Measurements from ENCODE around the gene ABCB11.
"Not testable (repeated sequence)": the region's sequence is repeated elsewhere in the genome, so short reads cannot be mapped to it uniquely, and the experiment has no call there.

Gene ABCB11

GRCh38 chr2:169027234-169027633, 3.9 kb downstream of the ABCB11 start:
- Mint-ChIP-seq H3K27me3 (no peaks in the 10 kb centered on the region), H3K27ac (no peak overlapping the region), H3K9me3 (ENCODE audit: low read depth) (no peaks in the 10 kb centered on the region), H3K4me3 (no peak overlapping the region), H3K36me3 (peaks cover 2% of the 10 kb centered on the region), H3K4me1 (ENCODE audit: low read depth) (peaks cover 7% of the 10 kb centered on the region)

- Mint-ChIP-seq H3K4me1 (ENCODE audit: low read depth) (peaks cover 7% of the 10 kb centered on the region), H3K27ac (no peak overlapping the region), H3K9me3 (ENCODE audit: low read depth) (no peaks in the 10 kb centered on the region), H3K27me3 (no peaks in the 10 kb centered on the region), H3K4me3 (no peak overlapping the region), H3K36me3 (peaks cover 2% of the 10 kb centered on the region)
Observed at GRCh38 chr2:169026056-169026455, 5.1 kb downstream of the ABCB11 start.

GRCh38 chr2:169023161-169023560, 8.0 kb downstream of the ABCB11 start:
- Mint-ChIP-seq H3K27ac (no peak overlapping the region), H3K4me1 (ENCODE audit: low read depth) (peaks cover 7% of the 10 kb centered on the region), H3K36me3 (no peaks in the 10 kb centered on the region), H3K4me3 (no peak overlapping the region), H3K27me3 (no peaks in the 10 kb centered on the region), H3K9me3 (ENCODE audit: low read depth) (no peaks in the 10 kb centered on the region)

- Mint-ChIP-seq H3K4me3 (no peak overlapping the region), H3K27ac (no peak overlapping the region), H3K36me3 (no peaks in the 10 kb centered on the region), H3K27me3 (peaks cover 4% of the 10 kb centered on the region), H3K4me1 (ENCODE audit: low read depth) (no peaks in the 10 kb centered on the region), H3K9me3 (ENCODE audit: low read depth) (no peaks in the 10 kb centered on the region)
Observed at GRCh38 chr2:169018390-169018789, 12.7 kb downstream of the ABCB11 start.

- Mint-ChIP-seq H3K4me3 (no peak overlapping the region), H3K27ac (no peak overlapping the region), H3K9me3 (ENCODE audit: low read depth) (no peaks in the 10 kb centered on the region), H3K4me1 (ENCODE audit: low read depth) (no peaks in the 10 kb centered on the region), H3K36me3 (no peaks in the 10 kb centered on the region), H3K27me3 (peaks cover 4% of the 10 kb centered on the region)
Observed at GRCh38 chr2:169015943-169016342, 15.2 kb downstream of the ABCB11 start.

GRCh38 chr2:169014780-169015179, 16.3 kb downstream of the ABCB11 start:
- H3K4me1 Mint-ChIP-seq (ENCODE audit: low read depth), result no peaks in the 10 kb centered on the region
- no peaks in the 10 kb centered on the region for H3K9me3 Mint-ChIP-seq (ENCODE audit: low read depth)
- H3K27ac Mint-ChIP-seq, result no peak overlapping the region
- H3K36me3 Mint-ChIP-seq, result no peaks in the 10 kb centered on the region
- peaks cover 4% of the 10 kb centered on the region for H3K27me3 Mint-ChIP-seq
- no peak overlapping the region for H3K4me3 Mint-ChIP-seq

- Mint-ChIP-seq H3K27me3 (peaks cover 4% of the 10 kb centered on the region), H3K4me3 (no peak overlapping the region), H3K27ac (no peak overlapping the region), H3K4me1 (ENCODE audit: low read depth) (no peaks in the 10 kb centered on the region), H3K36me3 (no peaks in the 10 kb centered on the region), H3K9me3 (ENCODE audit: low read depth) (no peaks in the 10 kb centered on the region)
Observed at GRCh38 chr2:169013628-169014026, 17.5 kb downstream of the ABCB11 start.

- no peaks in the 10 kb centered on the region for H3K9me3 Mint-ChIP-seq (ENCODE audit: low read depth)
Observed at GRCh38 chr2:169012812-169013627, 18.1 kb downstream of the ABCB11 start.

GRCh38 chr2:169012191-169012792, 18.8 kb downstream of the ABCB11 start:
- H3K4me1 Mint-ChIP-seq (ENCODE audit: low read depth); H3K27ac Mint-ChIP-seq; H3K9me3 Mint-ChIP-seq (ENCODE audit: low read depth); H3K4me3 Mint-ChIP-seq; H3K36me3 Mint-ChIP-seq; H3K27me3 Mint-ChIP-seq: not testable (repeated sequence)

More at GRCh38 chr2:169012812-169013627, 18.1 kb downstream of the ABCB11 start:
- Mint-ChIP-seq H3K27ac (no peak overlapping the region), H3K27me3 (peaks cover 4% of the 10 kb centered on the region), H3K4me3 (no peak overlapping the region), H3K4me1 (ENCODE audit: low read depth) (peaks cover 3% of the 10 kb centered on the region), H3K36me3 (no peaks in the 10 kb centered on the region)

GRCh38 chr2:169011698-169012097, 19.4 kb downstream of the ABCB11 start:
- Mint-ChIP-seq H3K4me3 (no peak overlapping the region), H3K4me1 (ENCODE audit: low read depth) (peaks cover 6% of the 10 kb centered on the region), H3K27me3 (peaks cover 4% of the 10 kb centered on the region), H3K36me3 (no peaks in the 10 kb centered on the region), H3K27ac (no peak overlapping the region), H3K9me3 (ENCODE audit: low read depth) (no peaks in the 10 kb centered on the region)

GRCh38 chr2:169010633-169011460, 20.3 kb downstream of the ABCB11 start:
- H3K4me3 Mint-ChIP-seq, result no peak overlapping the region
- no peak overlapping the region for H3K27ac Mint-ChIP-seq
- H3K36me3 Mint-ChIP-seq, result no peaks in the 10 kb centered on the region
- peaks cover 6% of the 10 kb centered on the region for H3K4me1 Mint-ChIP-seq (ENCODE audit: low read depth)
- no peaks in the 10 kb centered on the region for H3K27me3 Mint-ChIP-seq
- H3K9me3 Mint-ChIP-seq (ENCODE audit: low read depth), result no peaks in the 10 kb centered on the region

- no peak overlapping the region for H3K27ac Mint-ChIP-seq
- peaks cover 6% of the 10 kb centered on the region for H3K4me1 Mint-ChIP-seq (ENCODE audit: low read depth)
- H3K36me3 Mint-ChIP-seq, result no peaks in the 10 kb centered on the region
- no peaks in the 10 kb centered on the region for H3K27me3 Mint-ChIP-seq
- no peaks in the 10 kb centered on the region for H3K9me3 Mint-ChIP-seq (ENCODE audit: low read depth)
- H3K4me3 Mint-ChIP-seq, result no peak overlapping the region
Observed at GRCh38 chr2:169009865-169010579, 21.1 kb downstream of the ABCB11 start.

- Mint-ChIP-seq H3K9me3 (ENCODE audit: low read depth) (no peaks in the 10 kb centered on the region), H3K27ac (no peak overlapping the region), H3K4me1 (ENCODE audit: low read depth) (peaks cover 6% of the 10 kb centered on the region), H3K36me3 (no peaks in the 10 kb centered on the region), H3K27me3 (no peaks in the 10 kb centered on the region), H3K4me3 (no peak overlapping the region)
Observed at GRCh38 chr2:169007941-169008340, 23.2 kb downstream of the ABCB11 start.

- H3K27me3 Mint-ChIP-seq, result no peaks in the 10 kb centered on the region
- no peaks in the 10 kb centered on the region for H3K9me3 Mint-ChIP-seq (ENCODE audit: low read depth)
- H3K4me3 Mint-ChIP-seq, result no peak overlapping the region
- H3K4me1 Mint-ChIP-seq (ENCODE audit: low read depth), result peaks cover 6% of the 10 kb centered on the region
- H3K36me3 Mint-ChIP-seq, result no peaks in the 10 kb centered on the region
- H3K27ac Mint-ChIP-seq, result no peak overlapping the region
Observed at GRCh38 chr2:169007356-169007755, 23.8 kb downstream of the ABCB11 start.

Measured in activated naive CD8-positive, alpha-beta T cell (primary cell).